Lower leg skin (tissue), 3 donors: ENCODE data around the gene CDH20.

ENCODE experiments used
- CTCF ChIP-seq, 3 donors: fragments of 450-650 bp; IDR thresholded peaks; one replicate each; pipeline ENCODE4 v1.5.1; 2016; ENCODE audit warnings: antibody characterized with exemption in 3 of 3, mild to moderate bottlenecking in 3 of 3, moderate library complexity in 2 of 3
- POLR2A ChIP-seq, 2 donors: fragments of 450-650 bp; IDR thresholded peaks; one replicate each; pipeline ENCODE4 v1.6.1; 2016 to 2017; ENCODE audit warnings: antibody characterized with exemption in 2 of 2, mild to moderate bottlenecking in 1 of 2, moderate library complexity in 1 of 2

DNA sequence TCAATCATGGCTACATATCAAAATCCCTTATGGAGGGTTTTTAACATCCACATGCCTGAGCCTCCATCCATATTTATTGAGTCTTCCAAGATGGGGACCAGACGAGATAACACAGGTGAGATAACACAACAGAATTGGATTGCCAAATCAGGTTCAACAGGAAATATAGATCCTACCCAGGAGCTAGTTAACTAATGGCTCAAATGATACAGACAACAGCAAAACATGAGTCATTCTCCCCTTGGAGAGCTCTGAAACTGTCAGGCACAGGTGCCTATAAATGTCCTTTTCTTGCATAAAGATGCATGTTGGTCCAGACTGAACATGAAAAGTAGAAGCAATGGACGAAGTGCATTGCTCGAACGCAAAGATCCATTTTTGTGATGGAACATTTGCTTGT, 202.2 kb downstream of the CDH20 start:
- TF ChIP-seq POLR2A (IDR thresholded peaks at IDR 0.05) = no peak
- no peak for TF ChIP-seq CTCF (IDR thresholded peaks at IDR 0.05)
